ENCODE results near the gene GALM.

GALM gene

DNA sequence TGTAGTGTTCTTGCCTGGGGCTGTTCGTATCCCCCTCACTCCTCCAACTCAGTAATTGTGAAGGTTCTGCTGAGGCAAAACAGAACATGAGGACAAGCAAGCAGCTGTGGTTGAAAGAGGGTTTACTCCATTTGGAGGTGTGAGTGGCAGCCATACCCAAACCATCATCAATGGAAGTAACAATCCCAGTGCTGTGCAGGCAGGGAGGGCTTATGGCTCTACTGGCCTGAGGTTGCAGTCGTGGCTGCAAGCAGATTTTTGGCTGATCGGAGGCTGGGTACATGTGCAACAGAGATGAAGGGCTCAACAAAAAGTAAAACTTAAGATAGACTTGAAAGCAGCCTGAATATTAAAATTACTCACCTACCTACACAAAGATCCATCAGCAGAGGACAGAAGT, 72.0 kb downstream of the GALM start:
- TF ChIP-seq, protein P1, sequence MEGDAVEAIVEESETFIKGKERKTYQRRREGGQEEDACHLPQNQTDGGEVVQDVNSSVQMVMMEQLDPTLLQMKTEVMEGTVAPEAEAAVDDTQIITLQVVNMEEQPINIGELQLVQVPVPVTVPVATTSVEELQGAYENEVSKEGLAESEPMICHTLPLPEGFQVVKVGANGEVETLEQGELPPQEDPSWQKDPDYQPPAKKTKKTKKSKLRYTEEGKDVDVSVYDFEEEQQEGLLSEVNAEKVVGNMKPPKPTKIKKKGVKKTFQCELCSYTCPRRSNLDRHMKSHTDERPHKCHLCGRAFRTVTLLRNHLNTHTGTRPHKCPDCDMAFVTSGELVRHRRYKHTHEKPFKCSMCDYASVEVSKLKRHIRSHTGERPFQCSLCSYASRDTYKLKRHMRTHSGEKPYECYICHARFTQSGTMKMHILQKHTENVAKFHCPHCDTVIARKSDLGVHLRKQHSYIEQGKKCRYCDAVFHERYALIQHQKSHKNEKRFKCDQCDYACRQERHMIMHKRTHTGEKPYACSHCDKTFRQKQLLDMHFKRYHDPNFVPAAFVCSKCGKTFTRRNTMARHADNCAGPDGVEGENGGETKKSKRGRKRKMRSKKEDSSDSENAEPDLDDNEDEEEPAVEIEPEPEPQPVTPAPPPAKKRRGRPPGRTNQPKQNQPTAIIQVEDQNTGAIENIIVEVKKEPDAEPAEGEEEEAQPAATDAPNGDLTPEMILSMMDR (IDR thresholded peaks at IDR 0.05) = no peak
- Histone ChIP-seq H3K4me3 (no peak overlapping the region), H3K27ac (peak overlapping the region; percentile 41 to 56), H3K36me3 (peaks cover 14 to 36% (median 20%) of the 10 kb centered on the region in 3 donors), H3K27me3 (no peaks in the 10 kb centered on the region), H3K4me1 (peaks cover 0 to 14% (median 6%) of the 10 kb centered on the region in 4 donors), H3K9me3 (no peaks in the 10 kb centered on the region)
- peak in 1 of 2 donors; percentile 44 for DNase-seq
- intact Hi-C loops (cut with DNase I; ENCODE audit: low total_unique reads) = no loop called here

DNA sequence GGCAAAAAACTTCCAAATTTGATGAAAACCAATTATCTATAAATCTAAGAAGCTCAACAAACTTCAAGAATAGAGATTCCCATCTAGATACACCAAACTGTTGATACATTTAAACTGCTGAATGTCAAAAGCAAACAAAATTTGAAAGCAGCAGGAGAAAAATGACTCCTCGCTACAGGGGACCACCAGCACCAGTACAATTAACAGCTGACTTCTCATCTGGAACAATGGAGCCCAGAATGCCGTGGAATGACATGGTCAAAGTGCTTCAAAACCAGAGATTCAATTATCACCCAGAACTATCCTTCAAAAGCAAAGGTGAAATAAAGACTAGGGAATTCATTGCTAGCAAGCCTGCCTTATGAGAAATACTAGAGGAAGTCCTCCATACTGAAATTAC, 73.6 kb downstream of the GALM start:
- Histone ChIP-seq H3K27ac (no peak overlapping the region), H3K9me3 (no peaks in the 10 kb centered on the region)
- TF ChIP-seq, protein P1 (IDR thresholded peaks at IDR 0.05) = no peak

DNA sequence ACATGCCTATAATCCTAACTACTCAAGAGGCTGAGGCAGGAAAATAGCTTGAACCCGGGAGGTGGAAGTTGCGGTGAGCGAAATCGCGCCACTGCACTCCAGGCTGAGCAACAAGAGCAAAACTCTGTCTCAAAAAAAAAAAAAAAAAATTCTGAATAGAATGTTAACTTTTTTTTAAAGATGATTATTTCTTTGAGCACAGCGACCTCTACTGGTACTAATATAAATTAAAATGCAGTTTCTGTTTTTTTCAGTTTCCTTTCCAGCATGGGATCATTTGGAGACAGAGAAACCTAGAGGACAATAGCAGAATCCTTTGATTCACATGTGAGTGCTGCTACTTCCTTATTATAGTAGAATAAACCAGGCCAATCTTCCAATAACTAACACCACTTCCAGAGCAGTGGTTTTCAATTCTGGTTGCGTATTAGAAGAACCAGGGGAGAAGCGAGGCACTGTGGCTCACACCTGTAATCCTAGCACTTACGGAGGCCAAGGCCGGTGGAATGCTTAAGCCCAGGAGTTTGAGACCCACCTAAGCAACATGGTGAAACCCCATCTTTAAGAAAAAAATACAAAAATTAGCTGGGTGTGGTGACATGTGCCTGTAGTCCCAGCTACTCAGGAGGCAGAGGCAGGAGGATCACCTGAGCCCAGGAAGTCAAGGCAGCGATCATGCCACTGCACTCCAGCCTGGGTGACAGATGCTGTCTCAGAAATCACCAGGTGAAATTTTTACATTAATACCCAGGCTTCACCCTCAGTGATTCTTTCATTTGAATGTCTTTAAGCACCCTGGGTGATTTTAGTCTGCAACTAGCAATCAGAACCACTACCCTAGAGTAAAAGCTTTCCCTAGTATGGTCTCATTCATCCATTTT, 75.2 kb downstream of the GALM start:
- intact Hi-C loops (cut with DNase I; ENCODE audit: low total_unique reads) = loop anchor here (5.0 to 10.0 kb wide), 2 partner anchors 159 to 416 kb away; no protein-coding TSS in a partner anchor
- no peaks in the 10 kb centered on the region for H3K27me3 ChIP-seq
- no peak for DNase-seq
- TF ChIP-seq, protein P1 (IDR thresholded peaks at IDR 0.05) = peak; percentile 71 to 85
- H3K36me3 ChIP-seq = peaks cover 23 to 61% (median 48%) of the 10 kb centered on the region in 3 donors
- peak overlapping the region; percentile 12 to 60 for H3K27ac ChIP-seq
- no peak overlapping the region for H3K4me3 ChIP-seq
- peaks cover 0 to 30% (median 10%) of the 10 kb centered on the region in 4 donors for H3K4me1 ChIP-seq
- no peaks in the 10 kb centered on the region for H3K9me3 ChIP-seq

More for the DNA sequence above, 73.6 kb downstream of the GALM start:
- Histone ChIP-seq H3K4me3 (no peak overlapping the region), H3K27me3 (no peaks in the 10 kb centered on the region), H3K36me3 (peaks cover 14 to 45% (median 32%) of the 10 kb centered on the region in 3 donors), H3K4me1 (peaks cover 0 to 22% (median 6%) of the 10 kb centered on the region in 4 donors)
- intact Hi-C loops (cut with DNase I; ENCODE audit: low total_unique reads) = no loop called here
- DNase-seq = no peak

DNA sequence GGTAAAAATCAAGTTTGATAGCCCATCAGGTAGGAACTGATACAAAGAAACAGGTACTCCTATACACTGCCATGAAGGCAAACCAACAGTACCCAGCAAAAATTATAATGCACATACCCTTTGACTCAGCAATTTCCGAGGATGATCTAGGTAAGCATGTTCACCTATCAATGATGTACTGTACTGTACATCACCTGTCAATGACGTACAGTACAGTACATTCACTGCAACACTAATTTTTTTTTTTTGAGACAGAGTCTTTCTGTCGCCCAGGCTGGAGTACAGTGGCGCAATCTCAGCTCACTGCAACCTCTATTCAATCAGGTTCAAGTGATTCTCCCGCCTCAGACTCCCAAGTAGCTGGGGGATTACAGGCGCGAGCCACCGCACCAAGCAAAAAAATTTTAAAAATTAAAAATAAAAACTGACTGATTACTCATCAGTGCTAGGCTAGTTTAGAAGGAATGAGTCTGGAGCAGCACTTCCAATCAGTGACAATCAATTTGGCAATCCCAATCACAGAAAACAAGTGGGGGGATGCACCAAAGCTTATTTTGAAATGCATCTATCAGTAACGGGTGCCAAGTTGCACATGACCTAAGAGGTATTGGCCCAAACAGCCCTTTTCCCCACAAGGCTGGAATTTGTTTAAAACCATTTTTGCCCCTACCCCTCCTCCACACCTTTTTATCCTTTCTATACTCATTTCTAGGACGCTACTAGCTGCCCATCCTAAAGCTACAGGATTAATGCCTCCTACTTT, 77.1 kb downstream of the GALM start:
- TF ChIP-seq, protein P1 (IDR thresholded peaks at IDR 0.05) = no peak
- intact Hi-C loops (cut with DNase I; ENCODE audit: low total_unique reads) = loop anchor here (5.0 to 10.0 kb wide), 2 partner anchors 161 to 418 kb away; no protein-coding TSS in a partner anchor
- H3K27ac ChIP-seq = no peak overlapping the region
- no peaks in the 10 kb centered on the region for H3K9me3 ChIP-seq
- peaks cover 36 to 69% (median 67%) of the 10 kb centered on the region in 3 donors for H3K36me3 ChIP-seq
- H3K4me1 ChIP-seq = peaks cover 0 to 44% (median 18%) of the 10 kb centered on the region in 4 donors
- H3K4me3 ChIP-seq = no peak overlapping the region
- no peak for DNase-seq
- no peaks in the 10 kb centered on the region for H3K27me3 ChIP-seq

DNA sequence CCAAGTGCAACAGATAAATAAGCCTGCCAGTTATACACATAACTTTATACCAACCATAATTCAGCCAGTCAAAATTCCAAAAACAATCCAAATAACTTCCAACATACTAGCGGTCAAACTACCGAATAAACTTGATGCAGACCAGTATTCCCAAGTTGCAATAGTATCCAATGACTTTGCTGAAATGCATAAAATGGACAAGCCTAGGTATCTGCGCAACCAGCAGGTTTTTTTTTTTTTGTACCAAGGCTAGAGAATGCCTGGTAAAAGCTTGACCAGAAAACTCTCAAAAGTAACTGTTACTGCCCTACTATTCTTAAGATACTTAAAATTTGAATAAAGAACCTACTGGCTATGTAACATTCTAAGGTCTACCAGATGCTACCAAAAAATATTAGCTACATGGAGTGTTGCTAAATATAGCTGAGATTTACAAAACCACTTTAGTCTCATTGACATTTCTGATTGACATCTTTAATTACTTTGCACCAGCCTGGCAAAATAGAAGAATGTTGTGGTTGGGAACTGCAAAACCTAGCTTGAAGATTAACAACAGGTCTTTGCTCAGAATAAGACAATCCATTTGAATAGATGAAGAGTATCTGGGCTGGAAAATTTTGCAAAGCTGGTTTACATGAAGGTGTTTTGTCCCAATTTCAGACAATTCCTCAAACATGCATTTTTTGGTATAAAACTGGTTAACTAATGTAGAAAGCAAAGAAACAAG, 77.9 kb downstream of the GALM start:
- Histone ChIP-seq H3K9me3 (no peaks in the 10 kb centered on the region), H3K27me3 (no peaks in the 10 kb centered on the region), H3K36me3 (peaks cover 45 to 76% (median 76%) of the 10 kb centered on the region in 3 donors), H3K27ac (no peak overlapping the region), H3K4me3 (no peak overlapping the region), H3K4me1 (peaks cover 0 to 50% (median 22%) of the 10 kb centered on the region in 4 donors)
- no peak for DNase-seq
- intact Hi-C loops (cut with DNase I; ENCODE audit: low total_unique reads) = loop anchor here (1.0 to 10.0 kb wide), 3 partner anchors 13 to 419 kb away; no protein-coding TSS in a partner anchor
- TF ChIP-seq, protein P1 (IDR thresholded peaks at IDR 0.05) = no peak
